Effector memory CD4-positive, alpha-beta T cell (primary cell): ENCODE results near the gene FUOM.

Experiments
- DNase-seq, 3 donors: peaks; one replicate each; pipeline ENCODE4 v3.0.0-alpha.2; 2020
- H3K27ac ChIP-seq: 2 replicates; pipeline ENCODE4 v1.7.0; 2013; ENCODE audit warnings: mild to moderate bottlenecking, low read length, moderate library complexity; ENCODE audit not compliant: insufficient read depth, poor library complexity, severe bottlenecking
- H3K27me3 ChIP-seq: replicated peaks from 2 replicates; pipeline ENCODE4 v1.7.0; 2013; ENCODE audit warnings: mild to moderate bottlenecking, low read length; ENCODE audit not compliant: insufficient read depth, control insufficient read depth, poor library complexity, severe bottlenecking
- H3K36me3 ChIP-seq: 2 replicates; pipeline ENCODE4 v1.7.0; 2013; ENCODE audit warnings: mild to moderate bottlenecking, low read length, moderate library complexity; ENCODE audit not compliant: control insufficient read depth, insufficient read depth
- H3K4me1 ChIP-seq: 2 replicates; pipeline ENCODE4 v1.7.0; 2013; ENCODE audit warnings: low read length, mild to moderate bottlenecking; ENCODE audit not compliant: control insufficient read depth, insufficient read depth, poor library complexity, severe bottlenecking
- H3K4me3 ChIP-seq: 2 replicates; pipeline ENCODE4 v1.7.0; 2013; ENCODE audit warnings: low read length, low read depth, mild to moderate bottlenecking; ENCODE audit not compliant: insufficient read depth, poor library complexity, severe bottlenecking
- H3K9me3 ChIP-seq: 2 replicates; pipeline ENCODE4 v1.7.0; 2013; ENCODE audit warnings: mild to moderate bottlenecking, low read length, moderate library complexity; ENCODE audit not compliant: control insufficient read depth

FUOM gene

DNA sequence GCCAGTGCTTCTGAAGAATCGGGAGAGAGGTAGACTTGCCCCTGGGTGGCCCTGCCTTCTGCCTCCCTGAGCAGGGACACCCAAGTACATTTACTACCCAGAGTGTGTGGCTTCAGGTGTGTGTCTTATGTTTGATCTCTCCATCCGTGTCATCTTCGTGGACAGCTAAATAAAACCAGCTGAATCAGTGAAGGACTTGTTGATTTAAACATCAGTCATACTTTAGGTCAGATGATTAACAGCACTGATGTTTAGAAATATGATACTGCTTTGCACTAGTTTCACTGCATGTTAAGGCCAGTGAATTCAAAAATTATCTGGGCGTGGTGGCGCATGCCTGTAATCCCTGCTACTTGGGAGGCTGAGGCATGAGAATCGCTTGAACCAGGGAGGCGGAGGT lies 40.1 kb upstream of the FUOM start:
- no peak overlapping the region for H3K27ac ChIP-seq
- H3K27me3 ChIP-seq, result no peaks in the 10 kb centered on the region
- H3K4me3 ChIP-seq, result no peak overlapping the region
- H3K4me1 ChIP-seq, result peaks cover 12% of the 10 kb centered on the region
- peaks cover 46% of the 10 kb centered on the region for H3K36me3 ChIP-seq
- DNase-seq, result no peak
- H3K9me3 ChIP-seq, result no peaks in the 10 kb centered on the region

DNA sequence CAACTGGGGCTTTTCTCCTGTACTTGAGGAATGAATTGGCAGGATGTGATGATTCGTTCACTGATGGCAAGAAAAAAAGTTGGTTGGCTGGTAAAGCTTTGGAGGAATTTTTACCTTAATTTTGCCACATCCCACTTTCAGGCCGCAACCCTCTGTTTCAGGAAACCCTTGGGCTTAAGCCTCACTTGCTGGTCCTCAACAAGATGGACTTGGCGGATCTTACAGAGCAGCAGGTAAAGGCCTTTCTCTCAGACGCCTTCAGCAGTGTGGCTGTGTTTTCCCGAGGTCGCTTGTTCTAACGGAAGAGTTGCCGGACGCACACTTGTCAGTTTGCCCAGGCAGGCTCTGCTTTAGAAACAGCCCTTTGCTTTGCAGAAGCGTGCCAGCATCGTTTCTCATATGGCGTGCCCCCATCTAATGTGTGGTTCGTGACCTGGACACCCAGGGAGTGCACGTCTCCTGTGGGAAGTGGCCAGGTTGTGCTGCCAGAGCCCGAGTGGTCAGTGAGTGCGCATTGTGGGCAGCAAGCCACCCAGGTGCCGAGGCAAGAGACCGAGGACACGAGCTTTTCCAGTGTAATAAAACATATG lies 38.3 kb upstream of the FUOM start:
- H3K4me1 ChIP-seq, result peaks cover 16% of the 10 kb centered on the region
- H3K27me3 ChIP-seq, result no peaks in the 10 kb centered on the region
- peaks cover 29% of the 10 kb centered on the region for H3K36me3 ChIP-seq
- H3K9me3 ChIP-seq, result no peaks in the 10 kb centered on the region
- no peak overlapping the region for H3K27ac ChIP-seq
- no peak overlapping the region for H3K4me3 ChIP-seq
- DNase-seq, result no peak

- Histone ChIP-seq H3K27me3 (no peaks in the 10 kb centered on the region), H3K4me3 (peak overlapping the region; percentile 91), H3K4me1 (peaks cover 27% of the 10 kb centered on the region), H3K36me3 (peaks cover 26% of the 10 kb centered on the region), H3K9me3 (no peaks in the 10 kb centered on the region), H3K27ac (peak overlapping the region; percentile 75)
- DNase-seq, result no peak
Measured at GRCh38 chr10:133394801-133395221, 37.0 kb upstream of the FUOM start.

DNA sequence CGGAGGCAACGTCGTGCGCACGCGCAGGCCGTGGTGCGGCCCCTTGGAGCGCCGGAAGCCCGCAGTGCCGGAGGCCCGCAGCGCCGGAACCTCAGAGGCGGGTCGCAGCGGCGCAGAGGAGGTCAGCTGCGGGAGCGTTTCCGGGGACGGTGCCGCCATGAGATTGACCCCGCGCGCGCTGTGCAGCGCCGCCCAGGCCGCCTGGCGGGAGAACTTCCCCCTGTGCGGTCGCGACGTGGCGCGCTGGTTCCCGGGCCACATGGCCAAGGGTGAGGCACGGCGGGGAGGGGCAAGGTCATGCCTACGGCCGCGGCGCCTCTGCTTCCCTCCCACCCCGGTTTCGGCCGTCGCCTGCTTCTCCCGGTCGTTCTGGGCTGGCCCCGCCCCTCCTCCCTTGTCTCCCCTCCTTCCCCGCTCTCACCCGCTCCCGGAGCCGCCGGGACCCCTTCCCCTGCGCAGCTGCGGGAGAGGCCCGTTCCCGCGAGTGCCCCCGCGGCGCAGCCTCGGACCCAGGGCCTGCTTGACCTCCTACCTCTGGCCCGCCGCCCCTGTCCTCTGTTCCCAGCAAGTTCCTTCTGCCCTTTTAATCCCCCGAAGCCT lies 36.3 kb upstream of the FUOM start, which contains the start of gene MTG1:
MTG1 (plus strand) TSS at position 94 of the 600 bp plus-strand sequence; CDS start at position 158, 64 bp downstream.
- Histone ChIP-seq H3K4me3 (peak within 1 kb of the TSS; percentile 91), H3K4me1 (peaks cover 33% of the 10 kb centered on the region), H3K36me3 (peaks cover 22% of the 10 kb centered on the region), H3K27me3 (no peaks in the 10 kb centered on the region), H3K27ac (peak within 1 kb of the TSS; percentile 75), H3K9me3 (no peaks in the 10 kb centered on the region)
- DNase-seq, result peak; percentile 86 to 90 (median 88)

GRCh38 chr10:133393401-133394063 lies 35.7 kb upstream of the FUOM start:
- no peak for DNase-seq
- Histone ChIP-seq H3K4me3 (peak overlapping the region; percentile 91), H3K36me3 (peaks cover 15% of the 10 kb centered on the region), H3K4me1 (peaks cover 37% of the 10 kb centered on the region), H3K9me3 (no peaks in the 10 kb centered on the region), H3K27me3 (no peaks in the 10 kb centered on the region), H3K27ac (peak overlapping the region; percentile 75)

DNA sequence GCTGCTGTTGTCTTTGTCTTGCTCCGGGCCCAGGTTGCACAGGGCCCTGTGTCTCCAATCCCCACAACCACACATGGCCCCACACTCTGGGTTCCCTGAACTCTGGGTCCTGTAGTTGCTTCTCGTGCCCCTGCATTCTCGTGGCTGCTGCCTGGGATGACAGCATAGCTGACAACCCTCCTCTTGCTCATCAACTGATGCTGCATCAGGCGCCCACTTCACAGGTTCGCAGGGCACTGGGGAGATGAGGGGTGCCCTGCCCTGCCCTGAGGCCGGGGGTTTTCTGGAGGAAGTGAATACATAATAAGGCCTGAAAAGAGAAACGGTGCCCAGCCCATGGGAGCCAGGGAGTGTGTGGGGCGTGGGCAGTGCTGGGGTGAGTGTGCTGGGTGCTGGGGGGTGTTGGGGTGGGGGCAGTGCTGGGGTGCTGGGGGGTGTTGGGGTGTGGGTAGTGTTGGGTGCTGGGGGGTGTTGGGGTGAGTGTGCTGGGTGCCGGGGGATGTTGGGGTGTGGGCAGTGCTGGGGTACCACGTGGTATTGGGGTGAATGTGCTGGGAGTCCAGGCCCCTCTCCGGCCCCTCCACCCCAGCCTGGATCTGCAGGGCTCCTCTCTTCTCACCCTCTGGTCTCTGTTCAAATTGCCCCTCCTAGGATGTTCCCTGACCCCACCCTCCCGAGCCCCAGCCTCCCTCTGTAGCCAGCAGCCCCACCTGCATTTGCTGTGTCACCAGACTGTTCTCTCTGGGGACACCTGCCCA lies 34.1 kb upstream of the FUOM start:
- Histone ChIP-seq H3K9me3 (no peaks in the 10 kb centered on the region), H3K4me1 (peaks cover 39% of the 10 kb centered on the region), H3K27me3 (no peaks in the 10 kb centered on the region), H3K4me3 (no peak overlapping the region), H3K27ac (peak overlapping the region; percentile 26), H3K36me3 (peaks cover 9% of the 10 kb centered on the region)
- no peak for DNase-seq

DNA sequence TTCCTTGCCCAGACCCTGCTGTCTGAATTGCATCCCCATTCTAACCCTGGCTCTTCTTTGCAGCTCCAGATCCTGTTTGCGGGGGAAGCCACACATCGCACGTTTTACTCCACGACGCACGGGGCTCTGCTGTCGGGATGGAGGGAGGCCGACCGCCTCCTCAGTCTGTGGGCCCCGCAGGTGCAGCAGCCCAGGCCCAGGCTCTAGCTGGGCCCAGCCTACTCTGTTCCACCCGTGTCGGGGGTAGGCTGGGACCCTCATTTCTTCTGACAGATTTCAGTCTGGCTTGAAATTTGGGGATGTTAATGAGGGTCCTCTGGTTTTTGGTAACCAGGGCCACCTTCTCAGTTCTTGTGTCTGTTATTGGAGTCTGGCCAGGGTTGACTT lies 33.4 kb upstream of the FUOM start:
- peaks cover 4% of the 10 kb centered on the region for H3K36me3 ChIP-seq
- H3K27me3 ChIP-seq, result no peaks in the 10 kb centered on the region
- H3K4me1 ChIP-seq, result peaks cover 39% of the 10 kb centered on the region
- peak overlapping the region; percentile 26 for H3K27ac ChIP-seq
- no peaks in the 10 kb centered on the region for H3K9me3 ChIP-seq
- no peak for DNase-seq
- no peak overlapping the region for H3K4me3 ChIP-seq

GRCh38 chr10:133390597-133391248 lies 32.9 kb upstream of the FUOM start:
- DNase-seq, result no peak
- Histone ChIP-seq H3K27me3 (no peaks in the 10 kb centered on the region), H3K4me3 (peak overlapping the region; percentile 7), H3K9me3 (no peaks in the 10 kb centered on the region), H3K4me1 (peaks cover 39% of the 10 kb centered on the region), H3K36me3 (no peaks in the 10 kb centered on the region), H3K27ac (peak overlapping the region; percentile 80)

GRCh38 chr10:133388973-133389818 lies 31.4 kb upstream of the FUOM start:
- no peaks in the 10 kb centered on the region for H3K36me3 ChIP-seq
- peak overlapping the region; percentile 51 for H3K4me3 ChIP-seq
- no peak for DNase-seq
- no peaks in the 10 kb centered on the region for H3K9me3 ChIP-seq
- H3K4me1 ChIP-seq, result peaks cover 31% of the 10 kb centered on the region
- peak overlapping the region; percentile 80 for H3K27ac ChIP-seq
- no peaks in the 10 kb centered on the region for H3K27me3 ChIP-seq
